ENCODE results near the gene UBXN11. TPM values are rescaled to one million over a fixed set of nuclear protein-coding genes. Genes with fewer than 3 reads are reported as not detected.

UBXN11 gene
- polyA plus RNA-seq, 1 of the 3 experiments (the other 2 are of a cell fraction), result 30.6 TPM

GRCh38 chr1:26349877-26350244 lies 43.4 kb upstream of the UBXN11 start (continued):
- no peak for TF ChIP-seq MXI1 (IDR thresholded peaks at IDR 0.05; ENCODE audit: low read depth, low read length)
- no peak for TF ChIP-seq FOXJ3 (CRISPR knock-in tag; IDR thresholded peaks at IDR 0.05)
- no peak for TF ChIP-seq TAF1 (IDR thresholded peaks at IDR 0.05; ENCODE audit: borderline replicate concordance, low read depth, low read length)

DNA sequence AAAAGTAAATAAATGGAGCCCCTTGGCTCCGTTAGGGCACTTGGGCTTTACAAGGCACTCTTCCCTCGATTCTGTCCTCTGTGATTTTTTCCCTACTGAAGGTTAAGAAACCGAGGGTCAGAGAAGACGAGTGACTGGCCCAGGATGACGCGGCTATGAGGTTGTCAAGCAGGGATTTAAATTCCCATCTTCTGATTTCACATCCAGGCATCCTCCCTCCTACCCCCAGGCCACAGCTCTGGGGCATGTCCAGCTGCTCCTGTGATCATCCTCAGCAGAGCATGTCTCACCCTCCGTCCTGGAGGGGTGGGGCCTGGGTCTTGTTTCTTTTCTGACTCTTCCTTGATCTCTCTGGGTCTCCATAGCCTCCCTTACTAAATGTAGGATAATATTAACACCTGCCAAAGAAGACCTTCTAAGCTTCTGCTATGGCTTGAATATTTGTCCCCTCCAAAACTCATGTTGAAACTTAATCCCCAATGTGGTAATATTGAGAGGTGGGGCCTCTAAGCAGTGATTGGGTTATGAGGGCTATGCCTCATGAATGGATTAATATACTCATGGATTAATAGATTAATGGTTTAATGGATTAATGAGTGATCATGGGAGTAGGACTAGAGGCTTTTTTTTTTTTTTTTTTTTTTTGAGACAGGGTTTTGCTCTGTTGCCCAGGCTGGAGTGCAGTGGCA lies 42.9 kb upstream of the UBXN11 start:
- TF ChIP-seq FOSL2 (IDR thresholded peaks at IDR 0.05; ENCODE audit: borderline replicate concordance, low read depth) (no peak), RCOR1 (IDR thresholded peaks at IDR 0.05; ENCODE audit: low read length) (no peak), TAF1 (IDR thresholded peaks at IDR 0.05; ENCODE audit: borderline replicate concordance, low read depth, low read length) (no peak), RAD21 (IDR thresholded peaks at IDR 0.05; ENCODE audit: low read length) (no peak), FOXM1 (IDR thresholded peaks at IDR 0.05; ENCODE audit: low read depth) (no peak), IRF3 (IDR thresholded peaks at IDR 0.05; ENCODE audit: low read depth, low read length) (no peak), NFIC (IDR thresholded peaks at IDR 0.05; ENCODE audit: borderline replicate concordance) (no peak), ELF1 (IDR thresholded peaks at IDR 0.05) (no peak), TCF12 (IDR thresholded peaks at IDR 0.05) (no peak), NRF1 (IDR thresholded peaks at IDR 0.05; ENCODE audit: low read depth, low read length) (no peak), GATA2 (CRISPR knock-in tag; IDR thresholded peaks at IDR 0.05) (no peak), FOXJ3 (CRISPR knock-in tag; IDR thresholded peaks at IDR 0.05) (no peak), JUND (IDR thresholded peaks at IDR 0.05) (no peak), CTCF (IDR thresholded peaks at IDR 0.05) (no peak), SMC3 (IDR thresholded peaks at IDR 0.05; ENCODE audit: low read depth, low read length) (no peak), RFX5 (IDR thresholded peaks at IDR 0.05; ENCODE audit: low read length) (no peak), YY1 (IDR thresholded peaks at IDR 0.05; ENCODE audit: low read depth) (no peak), REST (IDR thresholded peaks at IDR 0.05; ENCODE audit: low read depth, low read length) (no peak)
- TF ChIP-seq, protein P1, sequence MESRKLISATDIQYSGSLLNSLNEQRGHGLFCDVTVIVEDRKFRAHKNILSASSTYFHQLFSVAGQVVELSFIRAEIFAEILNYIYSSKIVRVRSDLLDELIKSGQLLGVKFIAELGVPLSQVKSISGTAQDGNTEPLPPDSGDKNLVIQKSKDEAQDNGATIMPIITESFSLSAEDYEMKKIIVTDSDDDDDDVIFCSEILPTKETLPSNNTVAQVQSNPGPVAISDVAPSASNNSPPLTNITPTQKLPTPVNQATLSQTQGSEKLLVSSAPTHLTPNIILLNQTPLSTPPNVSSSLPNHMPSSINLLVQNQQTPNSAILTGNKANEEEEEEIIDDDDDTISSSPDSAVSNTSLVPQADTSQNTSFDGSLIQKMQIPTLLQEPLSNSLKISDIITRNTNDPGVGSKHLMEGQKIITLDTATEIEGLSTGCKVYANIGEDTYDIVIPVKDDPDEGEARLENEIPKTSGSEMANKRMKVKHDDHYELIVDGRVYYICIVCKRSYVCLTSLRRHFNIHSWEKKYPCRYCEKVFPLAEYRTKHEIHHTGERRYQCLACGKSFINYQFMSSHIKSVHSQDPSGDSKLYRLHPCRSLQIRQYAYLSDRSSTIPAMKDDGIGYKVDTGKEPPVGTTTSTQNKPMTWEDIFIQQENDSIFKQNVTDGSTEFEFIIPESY (IDR thresholded peaks at IDR 0.05; ENCODE audit: borderline replicate concordance, low read depth), result no peak
- Histone ChIP-seq H3K4me3 (ENCODE audit: low read depth in 2 of 2, low read length in 1 of 2) (no peak overlapping the region), H3K9me3 (no peaks in the 10 kb centered on the region), H3K27me3 (ENCODE audit: insufficient read depth) (no peaks in the 10 kb centered on the region), H3F3A (replicated peaks; ENCODE audit: insufficient read depth) (no peaks in the 10 kb centered on the region), H3K4me1 (ENCODE audit: control insufficient read depth in 1 of 2, insufficient read depth in 2 of 2, low read depth in 1 of 2, low read length in 1 of 2) (no peaks in the 10 kb centered on the region), H3K27ac (ENCODE audit: low read depth in 2 of 2, low read length in 1 of 2) (no peak overlapping the region), H3K9ac (no peak overlapping the region), H3K4me2 (no peak overlapping the region), H3K36me3 (replicated peaks in 1 of 2; ENCODE audit: control insufficient read depth in 1 of 2, insufficient read depth in 2 of 2, low read length in 1 of 2) (no peaks in the 10 kb centered on the region), H3K9me2 (no peaks in the 10 kb centered on the region), H2AFZ (ENCODE audit: low read depth) (no peak overlapping the region), H4K20me1 (ENCODE audit: insufficient read depth) (no peaks in the 10 kb centered on the region), H3K79me2 (ENCODE audit: insufficient read depth) (no peaks in the 10 kb centered on the region)
- no peak for DNase-seq
- CTCF ChIA-PET, result interaction anchor here (1.0 to 11.9 kb wide), 4 partner anchors 14 to 68 kb away, joined by 3 to 99 read pairs (median 16); no protein-coding TSS in a partner anchor
- POLR2A ChIA-PET, result no interaction called here
- WGBS (ENCODE audit: low lambda C conversion rate), result 62% methylated on average over 7 of the region's 7 CpGs
